Subcutaneous adipose tissue (tissue), 4 donors: ENCODE data around the gene TRAF3IP3. TPM values are rescaled to one million over a fixed set of nuclear protein-coding genes. Genes with fewer than 3 reads are reported as not detected.

ENCODE experiments used
- total RNA-seq, 4 donors: library from RNA; depleted of rRNA; stranded (reverse); fragments of >200 nt; gene quantifications; one replicate each; pipeline ENCODE4 v1.1.0, GENCODE V29; 2016
- TF ChIP-seq, protein P1 (sequence below): fragments of 450-650 bp; IDR thresholded peaks from one replicate; pipeline ENCODE4 v1.5.1; 2016; ENCODE audit warnings: low read depth, mild to moderate bottlenecking, control low read depth, antibody characterized with exemption, moderate library complexity

Gene TRAF3IP3
- total RNA-seq, 4 donors from 2014 or later: 0.94 to 10.7 (median 3.1) TPM

DNA sequence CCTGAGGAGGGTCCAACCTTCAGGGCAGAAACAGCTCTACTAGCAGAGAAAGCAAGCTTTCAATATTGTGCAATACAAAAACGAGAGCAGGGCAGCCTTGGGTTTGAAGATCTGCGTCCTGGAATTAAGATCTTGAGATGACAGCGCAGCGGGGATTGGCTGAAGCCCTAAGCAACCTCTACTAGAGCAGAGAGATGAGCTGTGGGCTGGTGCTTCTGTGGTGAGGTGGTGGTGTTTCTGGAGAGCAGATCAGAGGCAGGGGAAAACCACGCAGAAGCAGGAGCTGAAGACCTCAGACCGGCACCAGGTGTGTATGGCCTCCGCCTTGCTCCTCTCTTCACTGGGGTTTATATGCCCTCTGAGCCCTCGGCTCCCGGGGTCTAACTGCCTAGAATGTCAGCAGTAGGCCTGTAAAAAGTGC is 12.5 kb downstream of the TRAF3IP3 start:
- TF ChIP-seq, protein P1, sequence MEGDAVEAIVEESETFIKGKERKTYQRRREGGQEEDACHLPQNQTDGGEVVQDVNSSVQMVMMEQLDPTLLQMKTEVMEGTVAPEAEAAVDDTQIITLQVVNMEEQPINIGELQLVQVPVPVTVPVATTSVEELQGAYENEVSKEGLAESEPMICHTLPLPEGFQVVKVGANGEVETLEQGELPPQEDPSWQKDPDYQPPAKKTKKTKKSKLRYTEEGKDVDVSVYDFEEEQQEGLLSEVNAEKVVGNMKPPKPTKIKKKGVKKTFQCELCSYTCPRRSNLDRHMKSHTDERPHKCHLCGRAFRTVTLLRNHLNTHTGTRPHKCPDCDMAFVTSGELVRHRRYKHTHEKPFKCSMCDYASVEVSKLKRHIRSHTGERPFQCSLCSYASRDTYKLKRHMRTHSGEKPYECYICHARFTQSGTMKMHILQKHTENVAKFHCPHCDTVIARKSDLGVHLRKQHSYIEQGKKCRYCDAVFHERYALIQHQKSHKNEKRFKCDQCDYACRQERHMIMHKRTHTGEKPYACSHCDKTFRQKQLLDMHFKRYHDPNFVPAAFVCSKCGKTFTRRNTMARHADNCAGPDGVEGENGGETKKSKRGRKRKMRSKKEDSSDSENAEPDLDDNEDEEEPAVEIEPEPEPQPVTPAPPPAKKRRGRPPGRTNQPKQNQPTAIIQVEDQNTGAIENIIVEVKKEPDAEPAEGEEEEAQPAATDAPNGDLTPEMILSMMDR: no peak

DNA sequence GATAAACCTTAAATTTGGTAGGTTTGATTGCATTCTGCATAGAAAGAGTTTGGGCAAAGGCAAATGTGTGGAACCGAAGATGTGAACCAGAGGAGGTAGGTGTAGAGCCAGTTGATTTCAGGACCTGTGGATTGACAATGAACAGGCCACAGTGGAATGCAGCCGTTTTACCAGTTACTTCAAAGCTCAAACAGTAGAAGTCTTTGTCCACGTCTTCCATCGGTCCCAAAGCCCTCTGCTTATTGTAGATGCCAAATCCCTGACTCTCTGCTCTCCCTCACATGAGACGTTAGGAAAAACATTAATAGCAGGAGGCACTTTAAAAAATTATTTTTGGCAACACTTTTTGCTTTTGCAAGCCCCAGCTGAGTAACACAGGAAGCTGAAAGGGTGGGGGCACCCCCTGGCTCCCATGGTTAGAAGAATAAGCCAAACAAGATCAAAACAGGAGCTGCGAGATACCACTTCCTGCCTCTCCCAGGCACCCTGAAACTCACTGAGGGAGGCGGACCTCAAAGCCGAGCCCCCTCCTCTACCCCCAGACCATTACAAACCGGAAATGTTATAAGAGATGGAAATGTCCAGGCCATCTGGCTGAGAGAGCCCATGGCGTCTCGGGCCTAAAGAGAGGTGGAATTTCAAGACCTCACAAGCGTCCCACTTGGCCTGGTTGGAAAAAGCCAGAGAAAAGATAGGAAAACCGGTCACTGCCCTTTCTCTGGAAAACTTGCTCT is 13.5 kb downstream of the TRAF3IP3 start:
- TF ChIP-seq, protein P1: no peak

DNA sequence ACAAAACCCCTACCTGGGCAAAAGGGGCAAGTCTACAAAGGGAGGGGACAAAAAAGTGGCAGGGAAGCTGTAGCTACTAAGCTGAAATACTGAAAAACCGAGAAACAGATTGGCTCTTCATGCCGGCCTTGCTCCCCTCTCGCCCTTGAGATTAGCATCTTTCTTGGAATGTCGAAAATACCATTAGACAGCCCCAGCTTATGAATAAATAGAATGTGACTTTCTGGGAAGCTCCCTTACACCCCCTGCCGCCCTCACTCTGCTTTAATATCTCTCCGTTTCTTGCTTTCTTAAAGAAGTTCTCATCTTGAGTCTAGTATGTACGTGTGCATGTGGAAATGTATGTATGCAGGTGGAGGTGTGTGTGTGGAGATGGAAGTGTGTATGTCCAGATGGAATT is 14.1 kb downstream of the TRAF3IP3 start:
- TF ChIP-seq, protein P1: no peak

DNA sequence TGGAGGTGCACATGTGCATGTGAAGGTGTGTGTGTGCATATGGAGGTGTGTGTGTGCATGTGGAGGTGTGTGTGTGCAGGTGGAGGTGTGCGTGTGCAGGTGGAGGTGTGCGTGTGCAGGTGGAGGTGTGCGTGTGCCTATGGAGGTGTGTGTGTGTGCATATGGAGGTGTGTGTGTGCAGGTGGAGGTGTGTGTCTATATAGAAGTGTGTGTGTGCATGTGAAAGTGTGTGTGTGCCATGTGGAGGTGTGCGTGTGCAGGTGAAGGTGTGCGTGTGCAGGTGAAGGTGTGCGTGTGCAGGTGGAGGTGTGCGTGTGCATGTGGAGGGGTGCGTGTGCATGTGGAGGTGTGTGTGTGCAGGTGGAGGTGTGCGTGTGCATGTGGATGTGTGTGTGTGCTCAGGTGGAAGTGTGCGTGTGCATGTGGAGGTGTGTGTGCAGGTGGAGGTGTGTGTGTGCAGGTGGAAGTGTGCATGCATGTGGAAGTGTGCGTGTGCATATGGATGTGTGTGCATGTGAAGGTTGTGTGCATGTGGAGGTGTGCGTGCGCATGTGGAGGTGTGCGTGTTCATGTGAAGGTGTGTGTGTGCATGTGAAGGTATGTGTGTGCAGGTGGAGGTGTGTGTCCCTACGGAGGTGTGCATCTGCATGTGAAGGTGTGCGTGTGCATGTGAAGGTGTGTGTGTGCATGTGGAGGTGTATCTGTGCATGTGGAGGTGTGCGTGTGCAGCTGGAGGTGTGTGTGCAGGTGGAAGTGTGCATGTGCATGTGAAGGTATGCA is 15.0 kb downstream of the TRAF3IP3 start:
- TF ChIP-seq, protein P1: no peak

DNA sequence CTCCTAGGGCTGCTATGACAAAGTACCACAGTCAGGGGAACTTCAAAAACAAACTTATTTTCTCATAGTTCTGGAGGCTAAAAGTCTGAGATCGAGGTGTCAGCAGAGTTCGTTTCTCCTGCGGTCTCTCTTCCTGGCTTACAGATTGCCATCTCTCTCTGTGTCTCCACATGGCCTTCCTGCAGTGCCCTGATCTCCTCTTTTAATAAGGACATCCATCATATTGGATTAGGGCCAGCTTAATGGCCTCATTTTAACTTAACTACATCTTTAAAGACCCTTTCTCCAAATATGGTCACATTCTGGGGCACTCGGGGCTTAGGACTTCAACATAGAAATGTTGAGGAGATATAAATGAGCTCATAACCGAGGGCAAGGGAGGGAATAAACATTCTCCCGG is 16.3 kb downstream of the TRAF3IP3 start:
- TF ChIP-seq, protein P1: no peak

DNA sequence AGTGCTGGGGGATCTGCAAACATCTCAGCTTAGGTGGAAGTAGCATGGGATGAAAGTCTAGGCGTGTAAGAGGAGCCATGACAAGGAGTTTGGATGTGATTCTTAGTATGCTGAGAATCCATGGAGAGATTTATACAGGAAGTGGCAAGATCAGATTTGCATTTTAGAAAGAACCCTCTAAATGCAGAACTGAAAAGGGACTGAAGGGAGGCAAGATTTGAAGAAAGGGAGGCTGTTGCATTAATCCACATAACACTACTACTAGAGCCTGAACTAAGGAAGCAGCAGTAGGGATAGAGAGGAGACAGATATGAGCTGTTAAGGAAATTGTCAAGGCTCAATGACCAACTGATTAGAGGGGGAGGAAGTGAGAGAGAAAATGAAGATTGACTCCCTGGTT is 18.7 kb downstream of the TRAF3IP3 start:
- TF ChIP-seq, protein P1: no peak

DNA sequence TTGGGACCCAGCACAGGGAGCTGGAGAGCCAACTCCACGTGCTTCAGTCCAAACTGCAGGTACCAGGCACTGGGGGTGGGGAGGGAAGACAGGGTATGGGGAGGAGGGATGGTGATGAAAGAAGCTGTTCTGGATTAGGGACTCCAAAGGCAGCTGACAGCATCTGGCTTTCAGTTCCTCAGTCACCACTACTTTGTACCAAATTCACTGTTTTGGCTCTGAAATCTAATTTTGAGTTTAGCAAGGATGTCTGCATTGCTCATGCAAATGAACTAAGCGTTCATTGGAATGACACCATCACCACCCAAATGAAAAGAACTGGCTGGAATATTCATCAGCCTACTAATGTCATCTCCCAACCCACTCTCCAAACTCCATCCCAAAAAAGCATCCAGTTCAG is 19.8 kb downstream of the TRAF3IP3 start:
- TF ChIP-seq, protein P1: no peak
